Activated T-cell treated with anti-CD3 and anti-CD28 coated beads, Interleukin-2, amount 50 U/mL, for 4 hours (primary cell): ENCODE results near the gene RPS2. TPM values are rescaled to one million over a fixed set of nuclear protein-coding genes. Genes with fewer than 3 reads are reported as not detected.

Experiments used
- ATAC-seq, 2 donors: fragments of 200-7000 bp; cut with Tn5 transposase; one replicate each; pipeline ENCODE4 v1.10.0; 2021
- DNase-seq: peaks from one replicate; pipeline ENCODE4 v3.0.0-alpha.2; 2020
- H3K27me3 Mint-ChIP-seq: one replicate; pipeline ENCODE4 v1.8.0; 2021; ENCODE audit warnings: low read depth, mixed read lengths
- H3K36me3 Mint-ChIP-seq: one replicate; pipeline ENCODE4 v1.8.0; 2022; ENCODE audit warnings: mixed read lengths; ENCODE audit not compliant: insufficient read depth
- H3K4me1 Mint-ChIP-seq: one replicate; pipeline ENCODE4 v1.8.0; 2021; ENCODE audit warnings: low read depth, mixed read lengths
- H3K4me3 Mint-ChIP-seq: one replicate; pipeline ENCODE4 v1.8.0; 2021; ENCODE audit warnings: mild to moderate bottlenecking, moderate library complexity, mixed read lengths
- H3K9me3 Mint-ChIP-seq: one replicate; pipeline ENCODE4 v1.8.0; 2021; ENCODE audit warnings: mixed read lengths
- total RNA-seq, 3 donors: library from RNA; stranded (reverse); gene quantifications; one replicate each; pipeline ENCODE4 v1.2.1, GENCODE V29; 2021

The RPS2 gene
- total RNA-seq, 3 donors from 2014 or later = 5,588 to 5,699 (median 5,621) TPM

GRCh38 chr16:1953734-1954133, 10.9 kb downstream of the RPS2 start:
- peaks cover 2% of the 10 kb centered on the region for H3K4me1 Mint-ChIP-seq
- H3K9me3 Mint-ChIP-seq = no peaks in the 10 kb centered on the region
- H3K27me3 Mint-ChIP-seq = no peaks in the 10 kb centered on the region
- no peaks in the 10 kb centered on the region for H3K36me3 Mint-ChIP-seq
- ATAC-seq = no peak
- DNase-seq = no peak
- H3K4me3 Mint-ChIP-seq = no peak overlapping the region

GRCh38 chr16:1950559-1950958, 14.1 kb downstream of the RPS2 start:
- Mint-ChIP-seq H3K4me3 (no peak overlapping the region), H3K4me1 (peaks cover 2% of the 10 kb centered on the region), H3K9me3 (no peaks in the 10 kb centered on the region), H3K27me3 (no peaks in the 10 kb centered on the region), H3K36me3 (no peaks in the 10 kb centered on the region)
- ATAC-seq (no peak), DNase-seq (no peak)

- DNase-seq = no peak
- ATAC-seq = no peak
- H3K36me3 Mint-ChIP-seq = no peaks in the 10 kb centered on the region
- no peaks in the 10 kb centered on the region for H3K9me3 Mint-ChIP-seq
- H3K4me1 Mint-ChIP-seq = peaks cover 2% of the 10 kb centered on the region
- no peaks in the 10 kb centered on the region for H3K27me3 Mint-ChIP-seq
- no peak overlapping the region for H3K4me3 Mint-ChIP-seq
These were observed 14.6 kb downstream of the RPS2 start for GRCh38 chr16:1950047-1950446.

- H3K9me3 Mint-ChIP-seq = no peaks in the 10 kb centered on the region
- H3K4me3 Mint-ChIP-seq = no peak overlapping the region
- H3K4me1 Mint-ChIP-seq = peaks cover 4% of the 10 kb centered on the region
- no peaks in the 10 kb centered on the region for H3K36me3 Mint-ChIP-seq
- DNase-seq (no peak), ATAC-seq (no peak)
- H3K27me3 Mint-ChIP-seq = no peaks in the 10 kb centered on the region
These were observed 15.1 kb downstream of the RPS2 start for GRCh38 chr16:1949507-1949906.

GRCh38 chr16:1947369-1947670, 17.3 kb downstream of the RPS2 start:
- no peaks in the 10 kb centered on the region for H3K27me3 Mint-ChIP-seq
- peaks cover 17% of the 10 kb centered on the region for H3K4me1 Mint-ChIP-seq
- no peak overlapping the region for H3K4me3 Mint-ChIP-seq
- DNase-seq = no peak
- no peaks in the 10 kb centered on the region for H3K9me3 Mint-ChIP-seq
- no peaks in the 10 kb centered on the region for H3K36me3 Mint-ChIP-seq
- ATAC-seq = no peak

GRCh38 chr16:1946495-1947368, 17.9 kb downstream of the RPS2 start:
- H3K36me3 Mint-ChIP-seq = no peaks in the 10 kb centered on the region
- H3K9me3 Mint-ChIP-seq = no peaks in the 10 kb centered on the region
- H3K27me3 Mint-ChIP-seq = no peaks in the 10 kb centered on the region
- ATAC-seq = no peak
- no peak for DNase-seq
- H3K4me3 Mint-ChIP-seq = no peak overlapping the region
- H3K4me1 Mint-ChIP-seq = peaks cover 22% of the 10 kb centered on the region

GRCh38 chr16:1945559-1946391, 18.9 kb downstream of the RPS2 start:
- no peak for ATAC-seq
- Mint-ChIP-seq H3K36me3 (no peaks in the 10 kb centered on the region), H3K27me3 (no peaks in the 10 kb centered on the region), H3K4me3 (no peak overlapping the region), H3K4me1 (peaks cover 27% of the 10 kb centered on the region), H3K9me3 (no peaks in the 10 kb centered on the region)
- no peak for DNase-seq

GRCh38 chr16:1944612-1945199, 19.9 kb downstream of the RPS2 start:
- DNase-seq (no peak), ATAC-seq (no peak)
- Mint-ChIP-seq H3K4me1 (peaks cover 27% of the 10 kb centered on the region), H3K36me3 (no peaks in the 10 kb centered on the region), H3K9me3 (no peaks in the 10 kb centered on the region), H3K4me3 (peak overlapping the region; percentile 52), H3K27me3 (no peaks in the 10 kb centered on the region)

- Mint-ChIP-seq H3K36me3 (peaks cover 5% of the 10 kb centered on the region), H3K9me3 (no peaks in the 10 kb centered on the region), H3K4me3 (peak within 1 kb of the TSS; percentile 87), H3K27me3 (no peaks in the 10 kb centered on the region), H3K4me1 (peaks cover 27% of the 10 kb centered on the region)
- ATAC-seq (peak; percentile 96 to 98), DNase-seq (peak; percentile 99)
These were observed 21.6 kb downstream of the RPS2 start, which contains the start of gene MSRB1 for GRCh38 chr16:1942810-1943726. Gene MSRB1 (minus strand): TSS chr16:1943199. CDS start chr16:1943156, 43 bp downstream.

GRCh38 chr16:1942047-1942809, 22.4 kb downstream of the RPS2 start:
- DNase-seq (no peak), ATAC-seq (no peak)
- peaks cover 5% of the 10 kb centered on the region for H3K36me3 Mint-ChIP-seq
- peaks cover 27% of the 10 kb centered on the region for H3K4me1 Mint-ChIP-seq
- no peaks in the 10 kb centered on the region for H3K27me3 Mint-ChIP-seq
- H3K9me3 Mint-ChIP-seq = no peaks in the 10 kb centered on the region
- H3K4me3 Mint-ChIP-seq = peak overlapping the region; percentile 87

- H3K4me1 Mint-ChIP-seq = peaks cover 27% of the 10 kb centered on the region
- H3K36me3 Mint-ChIP-seq = peaks cover 5% of the 10 kb centered on the region
- H3K4me3 Mint-ChIP-seq = peak overlapping the region; percentile 87
- no peaks in the 10 kb centered on the region for H3K27me3 Mint-ChIP-seq
- ATAC-seq = no peak
- no peaks in the 10 kb centered on the region for H3K9me3 Mint-ChIP-seq
- no peak for DNase-seq
These were observed 23.2 kb downstream of the RPS2 start for GRCh38 chr16:1941162-1942046.

- DNase-seq = no peak
- Mint-ChIP-seq H3K9me3 (no peaks in the 10 kb centered on the region), H3K27me3 (no peaks in the 10 kb centered on the region), H3K4me1 (peaks cover 27% of the 10 kb centered on the region), H3K4me3 (peak overlapping the region; percentile 38), H3K36me3 (peaks cover 5% of the 10 kb centered on the region)
- no peak for ATAC-seq
These were observed 24.1 kb downstream of the RPS2 start for GRCh38 chr16:1940273-1941161.
